HEK293 (cell line): ENCODE data around the gene ZNF573.
"Not testable (repeated sequence)": the region's sequence is repeated elsewhere in the genome, so short reads cannot be mapped to it uniquely, and the experiment has no call there.

ENCODE experiments used
- SALL2 ChIP-seq: fragments of 450-650 bp; formaldehyde crosslinking; IDR thresholded peaks from 2 replicates; pipeline ENCODE4 v1.5.0; 2017; ENCODE audit warnings: missing biosample characterization, mild to moderate bottlenecking, missing genetic modification characterization, borderline replicate concordance
- SETDB1 ChIP-seq: IDR thresholded peaks from one replicate; pipeline ENCODE4 v1.6.1; 2017; ENCODE audit warnings: mild to moderate bottlenecking, low read length, moderate library complexity, mixed read lengths; ENCODE audit not compliant: insufficient read length
- YY1 ChIP-seq: fragments of 450-650 bp; formaldehyde crosslinking; IDR thresholded peaks from 2 replicates; pipeline ENCODE4 v1.5.1; 2018; ENCODE audit warnings: missing biosample characterization, missing genetic modification characterization
- ZNF146 ChIP-seq: fragments of 450-650 bp; formaldehyde crosslinking; IDR thresholded peaks from 2 replicates; pipeline ENCODE4 v1.5.1; 2016; ENCODE audit warnings: missing biosample characterization, missing genetic modification characterization
- ZNF335 ChIP-seq: fragments of 450-650 bp; formaldehyde crosslinking; conservative IDR thresholded peaks from 2 replicates; pipeline ENCODE4 v1.5.1; 2016; ENCODE audit warnings: missing biosample characterization, missing genetic modification characterization
- ZNF654 ChIP-seq: fragments of 450-650 bp; formaldehyde crosslinking; IDR thresholded peaks from 2 replicates; pipeline ENCODE4 v1.5.1; 2016; ENCODE audit warnings: low read depth, missing biosample characterization, missing genetic modification characterization
- ZNF664 ChIP-seq: fragments of 450-650 bp; formaldehyde crosslinking; IDR thresholded peaks from 2 replicates; pipeline ENCODE4 v1.5.1; 2016; ENCODE audit warnings: missing biosample characterization, missing genetic modification characterization
- ZNF692 ChIP-seq: fragments of 450-650 bp; formaldehyde crosslinking; IDR thresholded peaks from 2 replicates; pipeline ENCODE4 v1.5.1; 2016; ENCODE audit warnings: missing biosample characterization, missing genetic modification characterization
- ZNF830 ChIP-seq: fragments of 450-650 bp; IDR thresholded peaks from 2 replicates; pipeline ENCODE4 v1.5.0; 2018; ENCODE audit warnings: missing biosample characterization, missing genetic modification characterization, low read depth, mild to moderate bottlenecking, moderate library complexity
- ZSCAN16 ChIP-seq: fragments of 450-650 bp; formaldehyde crosslinking; IDR thresholded peaks from 2 replicates; pipeline ENCODE4 v1.5.1; 2016; ENCODE audit warnings: missing biosample characterization, missing genetic modification characterization
- TF ChIP-seq, protein P1 (sequence below): fragments of 450-650 bp; formaldehyde crosslinking; IDR thresholded peaks from 2 replicates; pipeline ENCODE4 v1.5.1; 2016; ENCODE audit warnings: missing biosample characterization, missing genetic modification characterization

DNA sequence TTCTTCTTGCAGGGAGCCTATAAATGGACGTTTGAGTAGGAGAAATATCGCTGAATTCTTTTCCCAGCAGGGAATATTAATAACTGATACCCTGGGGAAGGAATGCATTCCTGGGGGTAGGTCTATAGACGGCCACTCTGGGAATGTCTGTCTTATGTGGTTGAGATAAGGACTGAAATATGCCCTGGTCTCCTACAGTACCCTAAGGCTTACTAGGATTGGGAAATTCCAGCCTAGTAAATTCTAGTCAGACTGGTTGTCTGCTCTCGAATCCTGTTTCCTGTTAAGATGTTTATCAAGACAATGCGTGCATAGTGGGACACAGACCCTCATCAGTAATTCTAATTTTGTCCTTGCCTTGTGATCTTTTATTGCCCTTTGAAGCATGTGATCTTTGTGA, 36.2 kb upstream of the ZNF573 start:
- TF ChIP-seq SALL2 (tag by site-specific recombination); ZNF654; ZSCAN16 (tag by site-specific recombination); ZNF692 (tag by site-specific recombination); ZNF335 (tag by site-specific recombination); ZNF664 (tag by site-specific recombination); ZNF146; YY1 (tag by site-specific recombination); ZNF830 (tag by site-specific recombination): not testable (repeated sequence)
- peak; percentile 42 for TF ChIP-seq SETDB1
- TF ChIP-seq, protein P1, sequence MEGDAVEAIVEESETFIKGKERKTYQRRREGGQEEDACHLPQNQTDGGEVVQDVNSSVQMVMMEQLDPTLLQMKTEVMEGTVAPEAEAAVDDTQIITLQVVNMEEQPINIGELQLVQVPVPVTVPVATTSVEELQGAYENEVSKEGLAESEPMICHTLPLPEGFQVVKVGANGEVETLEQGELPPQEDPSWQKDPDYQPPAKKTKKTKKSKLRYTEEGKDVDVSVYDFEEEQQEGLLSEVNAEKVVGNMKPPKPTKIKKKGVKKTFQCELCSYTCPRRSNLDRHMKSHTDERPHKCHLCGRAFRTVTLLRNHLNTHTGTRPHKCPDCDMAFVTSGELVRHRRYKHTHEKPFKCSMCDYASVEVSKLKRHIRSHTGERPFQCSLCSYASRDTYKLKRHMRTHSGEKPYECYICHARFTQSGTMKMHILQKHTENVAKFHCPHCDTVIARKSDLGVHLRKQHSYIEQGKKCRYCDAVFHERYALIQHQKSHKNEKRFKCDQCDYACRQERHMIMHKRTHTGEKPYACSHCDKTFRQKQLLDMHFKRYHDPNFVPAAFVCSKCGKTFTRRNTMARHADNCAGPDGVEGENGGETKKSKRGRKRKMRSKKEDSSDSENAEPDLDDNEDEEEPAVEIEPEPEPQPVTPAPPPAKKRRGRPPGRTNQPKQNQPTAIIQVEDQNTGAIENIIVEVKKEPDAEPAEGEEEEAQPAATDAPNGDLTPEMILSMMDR (tag by site-specific recombination) = not testable (repeated sequence)
